Muscle layer of duodenum (tissue), 2 donors: ENCODE data around the gene STAM.
A peak's percentile ranks its signal among the peaks of the same experiment; 100 is the strongest.
"Not testable (repeated sequence)": the region's sequence is repeated elsewhere in the genome, so short reads cannot be mapped to it uniquely, and the experiment has no call there.

ENCODE experiments used
- H3K27ac ChIP-seq: one replicate; pipeline ENCODE4 v1.7.0; 2013; ENCODE audit warnings: mild to moderate bottlenecking, low read length
- H3K27me3 ChIP-seq: one replicate; pipeline ENCODE4 v1.7.0; 2013; ENCODE audit warnings: low read depth, mild to moderate bottlenecking, control low read depth, low read length
- H3K36me3 ChIP-seq, 2 donors: one replicate each; pipeline ENCODE4 v1.7.0; 2013; ENCODE audit warnings: low read length in 2 of 2, control low read depth in 1 of 2, mild to moderate bottlenecking in 1 of 2; ENCODE audit not compliant: insufficient read depth in 2 of 2, control insufficient read depth in 1 of 2
- H3K4me1 ChIP-seq, 2 donors: one replicate each; pipeline ENCODE4 v1.7.0; 2013; ENCODE audit warnings: low read length in 2 of 2, mild to moderate bottlenecking in 2 of 2, control low read depth in 1 of 2, moderate library complexity in 1 of 2; ENCODE audit not compliant: insufficient read depth in 2 of 2, control insufficient read depth in 1 of 2
- H3K4me3 ChIP-seq, 2 donors: one replicate each; pipeline ENCODE4 v1.7.0; 2013; ENCODE audit warnings: low read length in 2 of 2, low read depth in 1 of 2, mild to moderate bottlenecking in 1 of 2
- H3K9me3 ChIP-seq, 2 donors: one replicate each; pipeline ENCODE4 v1.7.0; 2013; ENCODE audit warnings: low read length in 2 of 2, control low read depth in 1 of 2, mild to moderate bottlenecking in 1 of 2; ENCODE audit not compliant: control insufficient read depth in 1 of 2
- donor health status: healthy.

Gene STAM

GRCh38 chr10:17708821-17709220, 64.9 kb downstream of the STAM start:
- Histone ChIP-seq H3K4me1 (no peaks in the 10 kb centered on the region), H3K4me3 (no peak overlapping the region), H3K9me3 (no peaks in the 10 kb centered on the region), H3K27me3 (no peaks in the 10 kb centered on the region), H3K27ac (no peak overlapping the region), H3K36me3 (peaks cover 39 to 54% of the 10 kb centered on the region in 2 donors)

GRCh38 chr10:17709492-17709891, 65.5 kb downstream of the STAM start:
- Histone ChIP-seq H3K27ac (no peak overlapping the region), H3K36me3 (peaks cover 46 to 56% of the 10 kb centered on the region in 2 donors), H3K4me1 (no peaks in the 10 kb centered on the region), H3K27me3 (no peaks in the 10 kb centered on the region), H3K4me3 (no peak overlapping the region), H3K9me3 (no peaks in the 10 kb centered on the region)

- H3K4me3 ChIP-seq: no peak overlapping the region
- peaks cover 47 to 57% of the 10 kb centered on the region in 2 donors for H3K36me3 ChIP-seq
Measured at GRCh38 chr10:17710181-17710580, 66.2 kb downstream of the STAM start.

GRCh38 chr10:17712053-17712452, 68.1 kb downstream of the STAM start:
- Histone ChIP-seq H3K27me3 (no peaks in the 10 kb centered on the region), H3K36me3 (peaks cover 41 to 54% of the 10 kb centered on the region in 2 donors), H3K9me3 (no peaks in the 10 kb centered on the region), H3K4me3 (no peak overlapping the region), H3K27ac (no peak overlapping the region), H3K4me1 (no peaks in the 10 kb centered on the region)

More at GRCh38 chr10:17710181-17710580, 66.2 kb downstream of the STAM start:
- H3K27ac ChIP-seq: no peak overlapping the region
- H3K27me3 ChIP-seq: no peaks in the 10 kb centered on the region
- no peaks in the 10 kb centered on the region for H3K9me3 ChIP-seq
- H3K4me1 ChIP-seq: no peaks in the 10 kb centered on the region

GRCh38 chr10:17712717-17713471, 68.9 kb downstream of the STAM start:
- Histone ChIP-seq H3K36me3 (peaks cover 41 to 57% of the 10 kb centered on the region in 2 donors), H3K27ac (peak overlapping the region; percentile 14), H3K9me3 (no peaks in the 10 kb centered on the region), H3K4me1 (no peaks in the 10 kb centered on the region), H3K27me3 (no peaks in the 10 kb centered on the region), H3K4me3 (peak overlapping the region; percentile 34 to 35)

- Histone ChIP-seq H3K4me3 (no peak overlapping the region), H3K36me3 (peaks cover 38 to 48% of the 10 kb centered on the region in 2 donors), H3K4me1 (no peaks in the 10 kb centered on the region), H3K27ac (no peak overlapping the region), H3K27me3 (no peaks in the 10 kb centered on the region), H3K9me3 (no peaks in the 10 kb centered on the region)
Measured at GRCh38 chr10:17713758-17714157, 69.8 kb downstream of the STAM start.

- Histone ChIP-seq H3K9me3 (no peaks in the 10 kb centered on the region), H3K4me1 (no peaks in the 10 kb centered on the region), H3K36me3 (peaks cover 20 to 30% of the 10 kb centered on the region in 2 donors), H3K4me3 (no peak overlapping the region), H3K27me3 (no peaks in the 10 kb centered on the region), H3K27ac (no peak overlapping the region)
Measured at GRCh38 chr10:17716161-17716560, 72.2 kb downstream of the STAM start.

- not testable (repeated sequence) for H3K4me1 ChIP-seq, H3K27me3 ChIP-seq, H3K4me3 ChIP-seq, H3K36me3 ChIP-seq, H3K27ac ChIP-seq, H3K9me3 ChIP-seq
Measured at GRCh38 chr10:17722317-17723014, 78.5 kb downstream of the STAM start.

GRCh38 chr10:17725703-17726102, 81.8 kb downstream of the STAM start:
- H3K4me3 ChIP-seq: no peak overlapping the region
- no peak overlapping the region for H3K27ac ChIP-seq
- no peaks in the 10 kb centered on the region for H3K36me3 ChIP-seq
- H3K9me3 ChIP-seq: no peaks in the 10 kb centered on the region
- no peaks in the 10 kb centered on the region for H3K4me1 ChIP-seq
- H3K27me3 ChIP-seq: no peaks in the 10 kb centered on the region

- no peak overlapping the region for H3K4me3 ChIP-seq
- H3K27me3 ChIP-seq: no peaks in the 10 kb centered on the region
- H3K27ac ChIP-seq: no peak overlapping the region
- H3K9me3 ChIP-seq: no peaks in the 10 kb centered on the region
- no peaks in the 10 kb centered on the region for H3K4me1 ChIP-seq
- H3K36me3 ChIP-seq: no peaks in the 10 kb centered on the region
Measured at GRCh38 chr10:17729630-17730029, 85.7 kb downstream of the STAM start.

- Histone ChIP-seq H3K9me3 (no peaks in the 10 kb centered on the region), H3K27ac (no peak overlapping the region), H3K4me1 (no peaks in the 10 kb centered on the region)
Measured at GRCh38 chr10:17730667-17731066, 86.7 kb downstream of the STAM start.

More at GRCh38 chr10:17730667-17731066, 86.7 kb downstream of the STAM start:
- Histone ChIP-seq H3K36me3 (no peaks in the 10 kb centered on the region), H3K27me3 (no peaks in the 10 kb centered on the region), H3K4me3 (no peak overlapping the region)
